ENCODE data around the gene PROM1.

The PROM1 gene

DNA sequence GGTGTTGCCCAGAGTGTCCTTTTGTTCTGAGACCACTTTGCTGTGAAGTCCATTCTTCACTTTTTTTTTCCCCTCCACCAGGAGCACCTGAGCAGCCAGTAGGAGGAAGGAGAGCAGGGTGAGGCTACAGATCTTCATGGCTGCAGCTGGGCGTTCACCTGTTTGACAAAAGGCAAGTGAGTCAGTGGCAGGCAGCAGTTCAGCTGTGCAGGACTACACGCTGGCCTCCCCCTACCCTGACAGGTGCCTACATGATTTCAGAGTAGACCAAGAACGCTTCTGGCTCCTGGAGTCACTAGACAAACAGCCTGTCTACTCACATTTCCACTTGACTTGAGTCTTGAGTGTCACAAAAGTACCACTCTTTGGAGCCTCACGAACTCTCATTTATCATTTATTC is 147.3 kb downstream of the PROM1 start:
- DNase-seq = no peak

GRCh38 chr4:15935504-15936402 is 148.1 kb downstream of the PROM1 start:
- no peak for DNase-seq

GRCh38 chr4:15934259-15934658 is 149.6 kb downstream of the PROM1 start:
- DNase-seq = no peak

- no peak for DNase-seq
Observed at GRCh38 chr4:15931451-15932210, 152.2 kb downstream of the PROM1 start.

- DNase-seq = no peak
Observed at GRCh38 chr4:15930314-15930713, 153.5 kb downstream of the PROM1 start.

GRCh38 chr4:15929540-15929939 is 154.3 kb downstream of the PROM1 start:
- no peak for DNase-seq

DNA sequence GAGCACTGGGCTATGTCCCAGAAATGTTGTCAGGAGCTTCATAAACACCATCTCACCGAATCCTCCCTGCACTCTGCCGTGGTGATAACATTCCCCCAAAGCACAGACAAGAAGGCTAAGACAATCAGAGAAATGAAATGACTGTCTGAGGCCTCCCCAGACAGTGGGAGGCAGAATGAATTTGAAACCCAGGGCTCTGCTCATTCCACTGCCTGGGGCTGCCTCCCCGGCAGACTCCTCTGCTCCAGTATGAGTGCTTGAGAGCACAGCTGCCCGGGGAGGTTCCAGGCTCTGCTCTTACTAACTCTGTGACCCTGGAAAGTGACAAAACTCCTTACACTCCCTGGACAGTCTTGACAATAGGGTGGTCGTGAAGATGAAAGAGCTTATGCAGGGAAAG is 154.9 kb downstream of the PROM1 start:
- DNase-seq = no peak

GRCh38 chr4:15926486-15926885 is 157.3 kb downstream of the PROM1 start:
- no peak for DNase-seq

DNA sequence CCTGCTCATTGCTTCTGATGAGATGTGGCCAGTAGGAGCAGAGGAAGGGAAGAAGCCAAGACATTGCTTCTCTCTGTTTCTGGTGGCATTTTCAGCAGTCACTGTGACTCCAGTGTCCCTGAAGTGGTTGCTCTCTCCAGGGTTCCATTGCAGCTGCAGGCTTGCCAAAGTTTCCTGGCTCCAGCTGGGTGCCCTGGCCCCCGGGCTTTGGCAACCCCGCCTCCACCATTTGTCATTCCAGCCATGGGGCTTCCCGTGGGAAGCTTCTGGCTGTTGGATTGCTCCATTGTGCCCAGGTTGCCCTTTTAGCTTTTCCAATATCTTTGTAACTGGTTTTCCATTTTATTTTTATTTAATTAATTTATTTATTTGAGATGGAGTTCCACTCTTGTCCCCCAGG is 158.0 kb downstream of the PROM1 start:
- DNase-seq = no peak

DNA sequence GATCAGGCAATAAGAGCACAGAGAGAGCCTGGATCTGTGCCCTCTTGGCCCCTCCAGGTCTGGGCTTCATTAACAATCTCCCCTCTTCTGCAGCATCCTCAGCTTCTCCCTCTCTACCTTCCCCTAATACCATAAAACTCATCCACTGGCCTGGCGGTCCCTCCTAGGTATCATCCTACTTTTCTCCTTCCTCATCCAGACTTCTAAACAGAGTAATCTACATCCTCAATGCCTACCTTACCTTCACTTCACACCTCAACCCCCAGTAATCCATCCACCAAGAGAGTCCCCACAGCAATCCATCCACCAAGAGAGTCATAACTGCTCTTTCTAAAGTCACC is 162.3 kb downstream of the PROM1 start:
- no peak for DNase-seq

GRCh38 chr4:15920723-15921591 is 162.9 kb downstream of the PROM1 start:
- peak; percentile 34 for DNase-seq

- no peak for DNase-seq
Observed at GRCh38 chr4:15918484-15919129, 165.2 kb downstream of the PROM1 start.
